ENCODE results near the gene CTBP1.
A peak's percentile ranks its signal among the peaks of the same experiment; 100 is the strongest.

CTBP1 gene

DNA sequence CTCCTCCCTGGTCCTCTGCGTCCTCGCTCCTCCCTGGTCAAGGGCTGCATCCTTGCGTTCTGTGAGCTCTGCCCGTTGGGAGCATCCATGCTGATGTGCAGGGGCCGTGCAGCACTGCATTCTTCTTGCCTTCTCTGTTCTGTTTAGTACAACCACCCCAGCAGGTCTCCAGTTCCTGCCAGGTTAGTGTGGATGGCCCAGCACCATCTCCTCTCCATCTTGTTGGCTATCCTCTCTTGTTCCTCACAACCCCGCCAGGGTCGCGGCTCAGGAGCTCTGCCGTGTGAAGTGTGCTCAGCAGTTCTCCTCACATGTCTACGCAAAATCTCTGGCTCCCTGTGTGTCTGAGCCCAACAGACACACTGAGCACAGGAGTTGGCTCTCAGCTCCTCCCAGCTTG lies 30.3 kb upstream of the CTBP1 start:
- DNase-seq, result no peak

DNA sequence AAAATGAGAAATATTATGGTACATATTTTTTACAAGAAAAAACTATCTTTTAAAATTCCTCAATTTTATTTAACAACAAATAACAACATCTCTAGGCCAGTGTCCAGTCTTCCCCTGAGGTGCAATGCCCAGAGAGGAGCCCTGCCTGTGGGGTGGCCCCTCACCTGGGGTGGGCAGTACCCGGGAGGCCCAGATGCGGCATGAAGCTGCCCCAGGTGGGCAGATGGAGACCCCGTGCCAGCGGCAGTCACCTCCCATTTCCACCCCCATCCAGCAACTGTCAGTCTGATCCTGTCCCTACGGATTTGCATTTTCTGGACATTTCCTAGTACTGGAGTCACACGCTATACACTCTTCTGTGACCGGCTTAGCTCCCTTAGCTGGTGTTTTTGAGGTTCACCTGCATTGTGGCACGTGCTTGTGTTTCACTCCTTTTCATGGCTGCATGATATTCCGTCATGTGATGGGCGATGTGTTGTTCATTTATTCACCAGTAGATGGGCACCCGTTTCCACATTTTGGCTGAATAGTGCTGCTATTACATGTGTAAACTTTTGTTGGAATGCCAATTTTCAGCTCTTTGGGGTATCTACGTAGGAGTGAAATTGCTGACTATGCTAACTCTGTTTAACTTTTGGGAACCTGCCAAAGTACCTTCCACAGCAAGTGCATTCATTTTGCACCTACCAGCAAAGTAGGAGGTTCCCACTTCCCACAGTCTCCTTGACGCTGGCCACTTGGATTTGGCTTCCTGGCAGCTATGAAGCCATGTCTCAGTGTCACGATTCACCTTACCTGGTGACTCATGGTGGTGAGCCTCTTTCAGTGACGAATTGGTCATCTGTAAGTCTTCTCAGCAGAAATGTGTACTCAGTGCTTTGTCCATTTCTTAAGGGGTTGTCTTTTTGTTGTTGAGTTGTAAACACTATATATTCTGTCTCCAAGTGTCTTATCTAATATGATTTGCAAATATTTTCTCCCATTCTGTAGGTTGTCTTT lies 29.0 kb upstream of the CTBP1 start:
- DNase-seq, result no peak

DNA sequence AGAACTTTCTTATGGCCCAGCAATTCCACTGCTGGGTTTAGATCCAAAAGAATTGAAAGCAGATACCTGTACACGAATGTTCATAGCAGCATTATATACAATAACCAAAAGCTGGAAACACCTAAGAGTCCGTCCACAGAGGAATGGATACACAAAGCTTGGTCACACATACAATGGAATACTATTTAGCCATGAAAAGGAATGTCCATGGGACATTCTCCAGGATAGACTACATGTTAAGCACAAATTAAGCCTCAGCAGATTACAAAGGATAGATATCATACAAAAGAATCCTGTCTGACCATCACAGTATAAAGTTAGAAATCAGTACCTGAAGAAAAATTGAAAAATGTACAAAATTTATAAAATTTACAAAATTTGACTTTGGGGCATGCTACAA lies 28.1 kb upstream of the CTBP1 start:
- no peak for DNase-seq

DNA sequence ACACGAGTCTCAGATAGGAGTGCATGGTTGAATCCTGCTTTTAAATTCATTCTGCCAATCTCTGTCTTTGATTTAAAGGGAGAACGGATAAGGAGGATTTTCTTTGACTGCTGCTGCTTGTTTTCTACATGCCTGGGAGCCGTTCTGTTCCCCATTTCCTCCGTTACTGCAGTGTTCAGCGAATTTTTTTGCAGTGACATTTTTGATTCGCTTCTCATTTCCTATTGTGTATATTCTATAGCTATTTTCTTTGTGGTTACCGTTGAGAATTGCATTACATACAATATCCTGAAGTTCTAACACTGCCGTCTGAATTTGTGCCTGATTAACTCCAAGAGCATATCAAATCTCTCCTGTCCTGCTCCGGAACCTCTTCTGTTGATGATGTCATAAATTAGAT lies 25.9 kb upstream of the CTBP1 start:
- DNase-seq, result no peak

DNA sequence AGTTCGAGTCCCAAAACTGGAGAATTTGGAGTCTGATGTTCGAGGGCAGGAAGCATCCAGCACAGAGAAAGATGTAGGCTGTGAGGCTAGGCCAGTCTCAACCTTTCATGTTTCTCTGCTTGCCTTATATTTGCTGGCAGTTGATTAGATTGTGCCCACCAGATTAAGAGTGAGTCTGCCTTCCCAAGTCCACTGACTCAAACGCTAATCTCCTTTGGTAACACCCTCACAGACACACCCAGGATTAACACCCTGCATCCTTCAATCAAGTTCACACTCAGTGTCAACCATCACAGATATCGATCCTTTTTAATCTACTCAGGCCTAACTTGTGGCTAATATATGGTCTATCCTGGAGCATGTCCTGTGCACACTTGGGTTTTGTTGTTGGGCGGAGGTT lies 22.8 kb upstream of the CTBP1 start:
- DNase-seq, result no peak

DNA sequence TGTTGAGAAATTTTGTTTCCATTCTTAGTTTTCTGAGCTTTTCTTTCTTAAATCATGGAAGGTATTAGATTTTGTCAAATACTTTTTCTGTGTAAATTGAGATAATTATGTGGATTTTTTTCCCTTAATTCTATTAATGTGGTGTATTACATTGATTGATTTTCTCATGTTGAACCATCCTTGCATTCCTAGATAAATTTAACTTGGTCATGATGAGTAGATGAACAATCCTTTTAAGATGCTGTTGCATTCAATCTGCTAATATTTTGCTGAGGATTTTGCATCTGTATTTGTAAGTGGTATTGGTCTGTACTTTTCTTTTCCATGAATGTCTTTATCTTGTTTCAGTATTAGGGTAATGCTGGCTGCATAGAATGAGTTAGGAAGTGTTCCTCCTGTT lies 20.3 kb upstream of the CTBP1 start:
- DNase-seq, result no peak

DNA sequence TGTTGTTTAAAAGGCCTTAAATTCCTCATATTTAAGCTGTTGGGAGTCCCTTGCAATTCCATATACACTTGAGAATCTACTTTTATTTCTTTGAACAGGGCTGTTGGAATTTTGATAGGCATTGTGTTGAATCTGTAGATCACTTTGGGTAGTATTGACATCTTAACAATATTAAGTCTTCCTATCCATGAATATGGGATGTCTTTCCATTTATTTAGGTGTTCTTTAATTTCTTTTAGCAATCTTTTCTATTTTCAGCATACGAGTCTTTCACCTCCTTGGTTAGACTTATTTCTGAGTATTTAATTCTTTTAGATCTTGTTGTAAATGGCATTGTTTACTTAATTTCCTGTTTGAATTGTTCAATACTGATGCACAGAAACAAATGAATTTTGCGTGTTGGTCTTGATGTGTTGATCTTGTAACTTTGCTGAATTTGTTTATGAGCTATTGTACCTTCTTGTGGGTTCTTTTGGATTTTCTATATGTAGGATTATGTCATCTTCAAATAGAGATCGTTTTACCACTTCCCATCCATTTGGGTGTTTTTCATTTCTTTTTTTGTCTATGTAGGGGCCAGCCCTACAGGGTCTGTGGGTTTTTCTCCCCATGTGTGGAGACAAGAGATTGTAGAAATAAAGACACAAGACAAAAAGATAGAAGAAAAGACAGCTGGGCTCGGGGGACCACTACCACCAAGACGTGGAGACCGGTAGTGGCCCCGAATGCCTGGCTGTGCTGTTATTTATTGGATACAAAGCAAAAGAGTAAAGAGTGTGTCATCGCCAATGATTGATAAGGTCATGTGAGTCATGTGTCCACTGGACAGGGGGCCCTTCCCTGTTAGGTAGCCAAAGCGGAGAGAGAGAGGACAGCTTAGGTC lies 18.2 kb upstream of the CTBP1 start:
- no peak for DNase-seq

DNA sequence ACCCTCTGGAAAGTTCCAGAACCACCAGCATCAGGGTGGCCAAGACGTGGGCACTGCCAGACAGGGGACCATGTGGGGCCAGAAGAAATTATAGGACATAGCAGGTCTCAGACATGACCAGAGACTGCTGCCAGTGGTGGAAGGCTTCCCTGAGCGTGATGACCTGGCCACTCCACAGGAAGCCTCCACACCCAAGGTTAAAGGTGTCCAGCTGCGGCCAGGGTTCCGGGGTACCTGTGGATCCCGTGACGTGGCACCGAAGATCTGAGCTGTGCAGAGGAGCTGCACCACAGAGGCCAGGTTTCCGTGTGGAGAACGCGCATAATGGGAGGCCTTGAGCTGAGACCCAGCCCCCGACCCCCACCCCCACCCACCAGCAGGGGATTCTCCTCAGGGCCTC lies 16.4 kb upstream of the CTBP1 start:
- DNase-seq, result no peak

DNA sequence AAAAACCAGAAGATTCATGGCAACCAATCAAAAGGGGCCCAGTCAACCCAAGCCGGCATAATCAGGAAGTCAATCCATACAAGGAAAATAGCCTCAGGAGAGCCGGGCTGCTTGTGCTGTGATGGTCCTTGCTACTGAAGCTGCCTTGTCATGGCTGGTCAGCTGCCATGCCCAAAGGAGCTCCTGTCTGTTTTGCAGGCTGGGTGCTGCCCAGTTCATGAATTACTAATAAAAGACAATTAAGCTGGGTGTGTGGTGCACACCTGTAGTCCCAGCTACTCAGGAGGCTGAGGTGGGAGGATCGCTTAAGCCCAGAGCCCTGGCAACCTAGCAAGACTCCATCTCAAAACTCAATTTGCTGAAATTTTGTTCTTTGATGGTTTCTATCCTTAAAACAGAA lies 16.0 kb upstream of the CTBP1 start:
- no peak for DNase-seq

DNA sequence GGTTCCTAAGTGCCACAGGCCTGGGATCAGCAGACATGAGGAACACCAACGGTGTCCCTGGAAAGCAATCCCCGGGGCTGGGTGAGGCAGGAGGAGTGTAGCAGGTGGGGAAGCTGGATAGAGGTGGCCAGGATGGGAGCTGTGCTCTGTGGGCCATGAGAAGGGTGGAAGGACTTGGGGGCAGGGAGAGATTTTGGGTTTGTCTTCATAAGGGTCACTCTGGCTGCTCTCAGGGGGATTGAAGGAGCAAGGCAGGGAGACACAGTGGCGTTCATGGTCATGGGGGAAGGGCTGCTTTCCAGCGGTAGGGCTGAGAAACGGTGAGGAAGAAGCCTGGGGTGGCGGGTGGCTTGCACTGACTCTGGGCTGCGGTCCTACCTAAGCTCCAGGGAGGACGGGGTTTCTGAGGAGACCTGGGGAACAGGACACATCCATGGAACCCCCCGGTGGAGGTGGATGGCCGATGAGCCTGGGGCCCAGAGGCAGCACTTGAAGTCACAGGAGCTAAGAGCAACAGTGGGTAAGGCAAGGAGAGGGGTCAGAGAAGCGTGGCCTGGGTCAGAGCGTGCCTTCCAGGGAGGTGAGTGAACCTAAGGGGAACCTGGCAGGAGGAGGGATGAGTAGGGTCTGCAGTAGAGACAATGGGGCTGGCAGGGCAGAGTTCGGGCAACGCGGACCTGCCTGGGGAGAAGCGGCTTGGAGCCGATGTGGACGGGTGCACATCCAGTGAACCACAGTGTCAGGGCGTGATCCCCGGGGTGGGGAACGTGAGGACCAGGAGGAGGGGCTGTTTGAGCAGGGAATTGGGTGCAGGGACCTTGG lies 12.4 kb upstream of the CTBP1 start:
- no peak for DNase-seq

DNA sequence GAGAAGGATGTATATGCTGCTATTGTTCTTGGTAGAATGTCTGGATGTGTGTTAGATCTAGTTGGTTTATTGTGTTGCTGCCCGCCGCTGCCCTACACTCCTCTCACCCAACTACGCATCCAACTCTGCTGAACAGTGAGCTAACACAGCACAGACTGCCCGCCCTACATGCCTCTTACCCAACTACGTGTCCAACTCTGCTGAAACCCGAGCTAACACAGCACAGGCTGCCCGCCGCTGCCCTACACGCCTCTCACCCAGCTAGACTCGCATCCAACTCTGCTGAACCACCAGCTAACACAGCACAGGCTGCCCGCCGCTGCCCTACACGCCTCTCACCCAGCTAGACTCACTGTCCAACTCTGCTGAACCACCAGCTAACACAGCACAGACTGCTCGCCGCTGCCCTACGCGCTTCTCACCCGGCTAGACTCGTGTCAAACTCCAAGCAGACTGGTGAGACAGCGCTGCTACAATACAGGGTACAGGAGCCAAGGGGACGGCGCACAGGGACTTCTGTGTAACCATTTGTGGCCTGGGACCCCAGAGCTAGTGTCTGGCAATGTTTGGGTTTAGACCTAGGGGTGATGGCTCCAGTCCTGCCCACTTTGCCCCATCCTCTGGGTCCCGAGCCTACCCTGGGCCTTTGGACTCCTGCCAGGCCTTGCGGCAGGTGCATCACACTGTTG lies 11.6 kb upstream of the CTBP1 start:
- no peak for DNase-seq

DNA sequence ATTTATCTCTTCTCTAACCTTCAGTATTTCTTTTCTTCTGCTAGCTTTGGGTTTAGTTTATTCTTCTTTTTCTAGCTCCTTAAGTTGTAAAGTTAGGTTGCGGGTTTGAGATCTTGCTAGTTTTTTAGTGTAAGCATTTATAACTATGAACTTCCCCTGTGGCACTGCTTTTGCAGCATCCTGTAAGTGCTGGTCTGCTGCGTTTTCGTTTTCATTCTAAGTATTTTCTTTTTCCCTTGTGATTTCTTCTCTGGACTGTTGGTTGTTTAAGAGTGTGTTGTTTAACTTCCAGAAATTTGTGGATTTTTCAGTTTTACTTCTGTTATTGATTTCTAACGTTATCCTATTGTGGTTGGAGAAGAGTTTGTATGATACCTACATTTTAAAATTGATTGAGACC lies 11.0 kb upstream of the CTBP1 start:
- DNase-seq, result no peak

DNA sequence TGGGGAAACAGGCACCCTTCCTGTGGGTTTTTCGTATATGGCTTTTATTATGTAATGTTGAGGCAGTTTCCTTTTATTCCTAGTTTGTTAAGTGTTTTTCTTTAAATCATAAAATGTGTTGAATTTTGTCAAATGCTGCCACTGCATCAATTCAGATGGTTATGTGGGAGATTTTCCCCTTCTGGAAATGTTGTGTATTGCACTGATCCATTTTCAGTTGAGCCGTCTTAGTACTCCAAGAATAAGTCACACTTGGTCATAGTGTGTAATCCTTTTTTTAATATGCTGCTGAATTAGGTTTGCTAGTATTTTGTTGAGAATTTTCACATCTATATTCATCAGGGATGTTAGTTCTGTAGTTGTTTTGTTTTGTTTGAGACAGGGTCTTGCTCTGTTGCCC lies 9.5 kb upstream of the CTBP1 start:
- DNase-seq, result no peak

DNA sequence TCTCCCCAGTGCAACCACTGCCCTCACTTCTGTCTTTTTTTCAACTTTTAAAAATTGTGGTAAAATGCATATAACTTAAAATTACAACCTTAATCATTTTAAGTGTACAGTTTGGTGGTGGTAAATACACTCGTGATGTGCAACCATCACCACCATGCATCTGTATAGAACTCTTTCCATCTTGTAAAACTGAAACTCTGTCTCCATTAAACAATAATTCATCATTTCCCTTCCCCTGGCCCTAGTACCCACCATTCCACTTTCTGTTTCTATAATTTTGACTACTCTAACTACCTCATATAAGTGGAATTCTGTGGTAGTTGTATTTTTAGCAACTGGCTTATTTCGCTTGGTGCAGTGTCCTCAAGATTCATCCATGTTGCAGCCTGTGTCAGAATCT lies 6.8 kb upstream of the CTBP1 start:
- DNase-seq, result no peak

DNA sequence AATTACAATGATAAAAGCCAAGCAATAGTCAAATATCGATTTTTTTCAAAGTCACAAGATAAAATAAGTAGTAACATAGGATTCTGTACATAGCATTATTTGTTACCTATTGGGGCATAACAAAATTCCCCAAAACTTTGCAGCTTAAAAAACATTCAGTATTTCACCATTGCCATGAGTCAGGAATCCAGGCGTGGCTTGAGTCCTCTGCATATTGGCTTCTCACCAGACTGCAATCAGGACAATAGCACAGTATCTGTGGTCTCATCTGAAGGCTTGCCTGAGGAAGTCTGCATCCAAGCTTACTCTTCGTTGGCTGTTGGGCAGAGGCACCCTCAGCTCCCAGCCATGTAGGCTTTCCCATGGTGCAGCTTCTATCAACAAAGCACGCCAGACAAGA lies 6.2 kb upstream of the CTBP1 start:
- peak; percentile 10 for DNase-seq

DNA sequence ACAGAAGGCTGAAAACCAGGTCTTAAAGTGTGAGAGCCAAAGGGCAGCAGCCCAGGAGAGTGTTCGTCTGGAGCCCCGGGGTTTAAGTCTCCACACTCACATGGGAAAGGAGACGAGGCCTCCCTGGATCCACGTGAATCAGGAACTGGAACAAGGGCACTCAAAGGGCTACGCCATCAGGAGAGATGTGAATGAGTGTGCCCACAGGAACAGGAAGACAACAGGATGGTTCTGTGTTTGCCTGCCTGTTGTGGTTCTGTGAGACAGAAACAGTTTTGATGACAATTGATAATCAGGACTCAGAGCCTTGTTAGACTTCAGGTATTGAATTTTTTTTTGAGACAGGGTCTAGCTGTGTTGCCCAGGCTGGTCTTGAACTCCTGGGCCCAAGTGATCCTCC lies 4.9 kb upstream of the CTBP1 start:
- DNase-seq, result no peak

DNA sequence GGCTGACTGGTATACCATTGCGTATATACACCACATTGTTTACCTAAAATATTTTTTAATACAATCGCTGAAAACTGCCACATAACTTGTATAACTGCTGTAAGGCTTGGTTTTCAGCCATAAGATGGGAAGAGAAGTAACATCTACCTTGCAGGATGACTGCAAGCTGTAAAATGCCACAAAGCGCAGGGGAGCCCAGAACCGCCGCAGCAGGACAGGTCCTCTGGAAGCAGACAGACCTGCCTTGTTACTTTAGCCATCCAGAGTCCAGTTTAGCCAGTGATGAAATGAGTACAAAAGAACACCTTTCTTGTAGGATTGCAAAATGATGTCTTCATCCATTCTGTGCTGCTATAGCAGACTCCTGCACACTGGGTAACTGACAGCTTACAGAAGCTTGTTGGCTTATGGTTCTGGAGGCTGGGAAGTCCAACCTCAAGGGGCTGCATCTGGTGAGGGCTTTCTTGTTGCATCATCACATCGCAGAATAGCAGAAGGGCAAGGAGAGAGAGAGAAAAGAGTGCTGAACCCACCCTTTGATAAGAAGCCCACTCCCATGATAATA lies 4.1 kb upstream of the CTBP1 start:
- DNase-seq, result no peak

DNA sequence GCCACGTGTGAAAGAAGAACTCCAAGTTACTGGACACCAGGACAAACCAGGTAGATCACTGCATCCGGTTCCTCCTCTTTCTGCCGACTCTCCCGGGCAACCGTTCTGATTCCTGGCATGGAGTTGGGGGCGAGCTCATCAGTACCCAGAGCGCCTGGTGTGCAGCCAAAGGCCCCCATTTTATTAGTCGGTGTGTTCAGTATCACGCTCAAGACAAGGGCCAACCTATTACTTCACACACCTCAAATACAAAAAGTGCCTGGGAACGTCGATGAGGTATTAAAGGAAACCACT lies 2.8 kb upstream of the CTBP1 start:
- no peak for DNase-seq

DNA sequence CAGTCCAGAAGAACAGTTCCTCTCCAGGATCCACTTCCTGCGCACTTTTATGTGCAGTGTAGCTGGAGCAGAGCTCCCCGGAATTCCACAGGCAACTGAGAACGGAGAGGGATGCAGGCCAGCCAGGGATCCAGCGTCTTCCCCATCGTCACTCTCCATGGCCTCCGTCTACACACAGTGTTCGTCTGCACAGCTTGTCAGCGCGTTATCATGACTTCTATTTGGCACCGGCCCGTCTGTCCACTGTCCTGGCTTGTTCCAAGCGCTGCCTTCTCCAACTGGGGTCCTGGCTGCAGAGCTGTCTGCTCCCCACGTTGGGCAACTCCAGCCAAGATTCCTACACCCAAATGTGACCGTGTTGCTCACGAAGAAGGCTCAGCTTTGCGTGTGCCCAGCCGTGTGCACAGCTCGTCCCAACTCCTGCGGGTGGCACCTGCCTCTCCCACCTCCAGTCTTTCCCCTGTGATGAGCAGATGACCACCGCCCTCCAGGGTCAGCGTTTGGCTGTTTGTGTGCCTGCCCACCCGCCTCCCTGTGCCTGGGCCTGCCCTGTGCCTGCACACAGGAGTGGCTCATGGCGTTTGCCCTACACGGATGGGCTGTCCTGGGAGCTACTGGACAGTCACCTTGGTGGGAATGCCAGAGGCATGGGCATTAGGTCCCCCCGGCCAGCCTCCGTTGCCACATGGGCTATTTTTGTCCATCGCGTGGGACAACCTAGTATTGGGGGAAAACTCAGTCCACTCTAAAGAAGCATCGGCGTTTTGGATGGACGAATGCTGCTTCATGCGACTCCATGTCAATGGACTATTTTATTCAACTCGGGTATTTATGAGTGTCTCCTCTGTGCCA lies 2.2 kb upstream of the CTBP1 start:
- DNase-seq, result no peak

DNA sequence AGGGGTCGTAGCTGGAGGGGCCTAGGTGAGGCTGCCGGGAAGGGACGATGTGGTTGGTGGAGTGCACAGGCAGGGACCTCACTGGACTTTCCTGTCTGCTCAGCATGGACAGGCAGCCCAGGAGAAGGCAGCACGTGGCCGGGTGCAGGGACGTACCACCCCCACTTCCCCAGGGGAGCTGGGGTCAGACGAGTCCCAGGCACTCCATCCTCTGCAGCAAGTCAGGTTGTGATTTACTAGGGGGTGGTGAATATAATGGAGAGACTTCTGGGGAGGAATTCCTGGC lies 1.5 kb upstream of the CTBP1 start:
- DNase-seq, result no peak

DNA sequence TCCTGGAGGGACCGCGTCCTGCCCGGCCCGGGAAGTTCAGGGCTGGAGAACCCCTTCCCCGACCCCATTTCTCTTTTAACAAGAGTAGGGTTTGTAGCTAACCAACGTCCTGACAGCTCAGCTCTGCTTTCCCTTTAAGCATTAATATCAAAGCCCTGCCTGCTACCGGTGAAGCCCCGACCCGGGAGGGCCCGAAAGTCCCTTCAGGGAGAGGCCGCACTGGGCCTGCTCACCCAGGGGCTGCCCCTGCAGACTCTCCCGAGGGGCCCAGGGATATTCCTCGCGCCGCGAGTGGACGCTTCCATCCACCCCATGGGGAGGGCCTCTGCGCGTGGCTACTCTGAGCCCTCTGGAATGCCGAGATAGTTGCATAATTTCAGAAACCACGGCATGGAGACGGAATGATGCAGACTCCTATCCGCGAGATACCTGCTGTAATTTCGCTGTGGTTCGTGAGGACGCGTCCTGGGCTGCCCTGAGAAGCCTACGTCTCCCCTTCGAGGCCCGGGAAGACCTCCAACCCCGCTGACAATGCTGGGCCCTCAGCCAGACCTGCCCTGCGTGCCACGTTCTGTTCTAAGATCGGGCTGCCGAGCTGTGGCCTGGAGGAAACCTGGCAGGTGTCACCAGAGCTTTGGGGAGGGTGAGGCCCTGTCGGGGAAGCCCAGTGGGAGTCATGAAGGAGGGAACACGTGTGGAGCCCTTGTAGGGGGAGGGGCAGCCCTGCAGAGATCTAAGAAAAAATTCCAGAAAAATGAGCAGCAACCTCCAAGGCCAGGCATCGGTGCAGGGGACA lies 999 bp upstream of the CTBP1 start:
- DNase-seq, result no peak
